ENCODE measurements around the gene DEF6. TPM values are rescaled to one million over a fixed set of nuclear protein-coding genes. Genes with fewer than 3 reads are reported as not detected.

DEF6 gene
- total RNA-seq, 1 experiment from 2014 or later: 37.3 TPM

GRCh38 chr6:35248965-35249364 is 48.7 kb upstream of the DEF6 start:
- Histone ChIP-seq H4K20me1 (ENCODE audit: low read length) (no peaks in the 10 kb centered on the region), H3K4me3 (ENCODE audit: low read length) (no peak overlapping the region), H3K27ac (ENCODE audit: low read length) (no peak overlapping the region), H3K4me2 (ENCODE audit: low read length) (no peak overlapping the region), H3K9ac (ENCODE audit: low read length) (no peak overlapping the region), H3K4me1 (ENCODE audit: insufficient read depth, low read length) (no peaks in the 10 kb centered on the region), H3K79me2 (ENCODE audit: low read length) (no peaks in the 10 kb centered on the region), H3K9me2 (replicated peaks; ENCODE audit: low read length) (no peaks in the 10 kb centered on the region), H3F3A (ENCODE audit: low read length, unreplicated experiment) (no peaks in the 10 kb centered on the region), H3K36me3 (ENCODE audit: low read depth, low read length) (no peaks in the 10 kb centered on the region), H3K9me3 (ENCODE audit: low read length) (no peaks in the 10 kb centered on the region), H2AFZ (ENCODE audit: low read length) (no peak overlapping the region), H3K27me3 (ENCODE audit: low read length) (no peaks in the 10 kb centered on the region)
- CTCF ChIA-PET: interaction anchor here (0.6 kb wide), 1 partner anchor 167 kb away, joined by 5 read pairs; no protein-coding TSS in a partner anchor
- no peak for DNase-seq
- no peak for ATAC-seq
- POLR2A ChIA-PET (ENCODE audit: unreplicated experiment): no interaction called here
- BruUV-seq (replicated peaks): no TSS peak
- intact Hi-C loops (cut with micrococcal nuclease): no loop called here
- TF ChIP-seq EZH2phosphoT487 (IDR thresholded peaks at IDR 0.05; ENCODE audit: borderline replicate concordance, low read length): no peak
- TF ChIP-seq EZH2 (IDR thresholded peaks at IDR 0.05; ENCODE audit: low read length, unreplicated experiment): no peak
- TF ChIP-seq, protein P1, sequence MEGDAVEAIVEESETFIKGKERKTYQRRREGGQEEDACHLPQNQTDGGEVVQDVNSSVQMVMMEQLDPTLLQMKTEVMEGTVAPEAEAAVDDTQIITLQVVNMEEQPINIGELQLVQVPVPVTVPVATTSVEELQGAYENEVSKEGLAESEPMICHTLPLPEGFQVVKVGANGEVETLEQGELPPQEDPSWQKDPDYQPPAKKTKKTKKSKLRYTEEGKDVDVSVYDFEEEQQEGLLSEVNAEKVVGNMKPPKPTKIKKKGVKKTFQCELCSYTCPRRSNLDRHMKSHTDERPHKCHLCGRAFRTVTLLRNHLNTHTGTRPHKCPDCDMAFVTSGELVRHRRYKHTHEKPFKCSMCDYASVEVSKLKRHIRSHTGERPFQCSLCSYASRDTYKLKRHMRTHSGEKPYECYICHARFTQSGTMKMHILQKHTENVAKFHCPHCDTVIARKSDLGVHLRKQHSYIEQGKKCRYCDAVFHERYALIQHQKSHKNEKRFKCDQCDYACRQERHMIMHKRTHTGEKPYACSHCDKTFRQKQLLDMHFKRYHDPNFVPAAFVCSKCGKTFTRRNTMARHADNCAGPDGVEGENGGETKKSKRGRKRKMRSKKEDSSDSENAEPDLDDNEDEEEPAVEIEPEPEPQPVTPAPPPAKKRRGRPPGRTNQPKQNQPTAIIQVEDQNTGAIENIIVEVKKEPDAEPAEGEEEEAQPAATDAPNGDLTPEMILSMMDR (conservative IDR thresholded peaks at IDR 0.05; ENCODE audit: low read depth, low read length): no peak

- Histone ChIP-seq H3K4me3 (ENCODE audit: low read length) (no peak overlapping the region), H3K9ac (ENCODE audit: low read length) (no peak overlapping the region), H3K9me2 (replicated peaks; ENCODE audit: low read length) (no peaks in the 10 kb centered on the region), H3K36me3 (ENCODE audit: low read depth, low read length) (no peaks in the 10 kb centered on the region), H3K4me1 (ENCODE audit: insufficient read depth, low read length) (no peaks in the 10 kb centered on the region), H3K27ac (ENCODE audit: low read length) (no peak overlapping the region), H3K4me2 (ENCODE audit: low read length) (no peak overlapping the region), H3K9me3 (ENCODE audit: low read length) (no peaks in the 10 kb centered on the region), H3K27me3 (ENCODE audit: low read length) (no peaks in the 10 kb centered on the region), H3K79me2 (ENCODE audit: low read length) (no peaks in the 10 kb centered on the region), H2AFZ (ENCODE audit: low read length) (no peak overlapping the region), H4K20me1 (ENCODE audit: low read length) (no peaks in the 10 kb centered on the region), H3F3A (ENCODE audit: low read length, unreplicated experiment) (no peaks in the 10 kb centered on the region)
- ATAC-seq (no peak), DNase-seq (no peak)
- intact Hi-C loops (cut with micrococcal nuclease): no loop called here
- TF ChIP-seq EZH2 (IDR thresholded peaks at IDR 0.05; ENCODE audit: low read length, unreplicated experiment): no peak
- no peak for TF ChIP-seq EZH2phosphoT487 (IDR thresholded peaks at IDR 0.05; ENCODE audit: borderline replicate concordance, low read length)
- TF ChIP-seq, protein P1 (conservative IDR thresholded peaks at IDR 0.05; ENCODE audit: low read depth, low read length): no peak
- POLR2A ChIA-PET (ENCODE audit: unreplicated experiment): no interaction called here
- CTCF ChIA-PET: no interaction called here
- no TSS peak for BruUV-seq (replicated peaks)
These were observed 45.7 kb upstream of the DEF6 start for GRCh38 chr6:35251949-35252348.

GRCh38 chr6:35253249-35253648 is 44.4 kb upstream of the DEF6 start:
- H3K9ac ChIP-seq (ENCODE audit: low read length): no peak overlapping the region
- TF ChIP-seq EZH2 (IDR thresholded peaks at IDR 0.05; ENCODE audit: low read length, unreplicated experiment) (no peak), EZH2phosphoT487 (IDR thresholded peaks at IDR 0.05; ENCODE audit: borderline replicate concordance, low read length) (no peak)
- TF ChIP-seq, protein P1 (conservative IDR thresholded peaks at IDR 0.05; ENCODE audit: low read depth, low read length): no peak
- H3K9me2 ChIP-seq (replicated peaks; ENCODE audit: low read length): no peaks in the 10 kb centered on the region
- H3F3A ChIP-seq (ENCODE audit: low read length, unreplicated experiment): no peaks in the 10 kb centered on the region
- ATAC-seq (no peak), DNase-seq (no peak)
- no peak overlapping the region for H3K4me3 ChIP-seq (ENCODE audit: low read length)
- no peak overlapping the region for H2AFZ ChIP-seq (ENCODE audit: low read length)
- no TSS peak for BruUV-seq (replicated peaks)
- CTCF ChIA-PET: no interaction called here
- H3K27ac ChIP-seq (ENCODE audit: low read length): no peak overlapping the region
- POLR2A ChIA-PET (ENCODE audit: unreplicated experiment): no interaction called here
- H3K4me1 ChIP-seq (ENCODE audit: insufficient read depth, low read length): 0 out of 2 replicates have a peak, but pooled peaks cover 2% of the 10 kb centered on the region
- no peaks in the 10 kb centered on the region for H3K9me3 ChIP-seq (ENCODE audit: low read length)
- H4K20me1 ChIP-seq (ENCODE audit: low read length): no peaks in the 10 kb centered on the region
- H3K27me3 ChIP-seq (ENCODE audit: low read length): no peaks in the 10 kb centered on the region
- H3K79me2 ChIP-seq (ENCODE audit: low read length): peaks cover 2% of the 10 kb centered on the region; the same call in 1 of the 2 replicates
- intact Hi-C loops (cut with micrococcal nuclease): no loop called here
- H3K36me3 ChIP-seq (ENCODE audit: low read depth, low read length): no peaks in the 10 kb centered on the region
- H3K4me2 ChIP-seq (ENCODE audit: low read length): no peak overlapping the region

All from PC-3 (cell line).